A673 (cell line): ENCODE data around the gene DMRTC2. TPM values are rescaled to one million over a fixed set of nuclear protein-coding genes. Genes with fewer than 3 reads are reported as not detected.

Experiments used
- BruUV-seq: library from RNA; stranded (reverse); fragments of 400-500 nt; replicated peaks from 2 replicates; lab custom pipeline; 2021; lab: Mats Ljungman, UMichigan
- CTCF ChIA-PET: fragments of 300-600 bp; sonication (Branson Sonifier 250); formaldehyde crosslinking; loops from one replicate; lab custom pipeline; 2022; ENCODE audit warnings: antibody characterized with exemption; lab: Charles Lee
- POLR2A ChIA-PET: fragments of 300-600 bp; sonication (Branson Sonifier 250); formaldehyde crosslinking; loops from one replicate; lab custom pipeline; 2022; ENCODE audit warnings: antibody characterized with exemption; ENCODE audit not compliant: low non-redundant PET; lab: Charles Lee
- DNase-seq: peaks from one replicate; pipeline ENCODE4 v3.0.0-alpha.2; 2015; ENCODE audit warnings: low spot score
- H3K27ac ChIP-seq: fragments of 200-600 bp; sonication (generic); 2 replicates; pipeline ENCODE4 v1.5.1; 2016; ENCODE audit warnings: mixed run types, low read depth, mild to moderate bottlenecking, mixed read lengths, antibody characterized with exemption, low read length; ENCODE audit not compliant: poor library complexity, severe bottlenecking
- H3K27me3 ChIP-seq: fragments of 200-600 bp; sonication (generic); replicated peaks from 2 replicates; pipeline ENCODE4 v1.6.1; 2017; ENCODE audit warnings: mixed run types, low read depth, mild to moderate bottlenecking, mixed read lengths, antibody characterized with exemption, low read length; ENCODE audit not compliant: insufficient read depth, poor library complexity
- H3K36me3 ChIP-seq: fragments of 200-600 bp; sonication (generic); 2 replicates; pipeline ENCODE4 v1.6.1; 2016; ENCODE audit warnings: mixed run types, mild to moderate bottlenecking, mixed read lengths, antibody characterized with exemption, low read length; ENCODE audit not compliant: insufficient read depth, poor library complexity, severe bottlenecking
- H3K4me1 ChIP-seq: fragments of 200-600 bp; sonication (generic); 2 replicates; pipeline ENCODE4 v1.6.1; 2017; ENCODE audit warnings: mixed run types, mild to moderate bottlenecking, mixed read lengths, antibody characterized with exemption, low read length; ENCODE audit not compliant: insufficient read depth, poor library complexity, severe bottlenecking
- H3K4me3 ChIP-seq: fragments of 200-600 bp; sonication (generic); 2 replicates; pipeline ENCODE4 v1.5.1; 2016; ENCODE audit warnings: low read depth, mixed run types, mild to moderate bottlenecking, mixed read lengths, low read length; ENCODE audit not compliant: poor library complexity, severe bottlenecking
- H3K9me3 ChIP-seq: fragments of 200-600 bp; sonication (generic); 2 replicates; pipeline ENCODE4 v1.6.1; 2016; ENCODE audit warnings: mixed run types, low read depth, mild to moderate bottlenecking, mixed read lengths, antibody characterized with exemption, low read length; ENCODE audit not compliant: poor library complexity, severe bottlenecking
- CTCF ChIP-seq: fragments of 300-800, 200-600 bp; sonication (generic); conservative IDR thresholded peaks from 2 replicates; pipeline ENCODE4 v1.5.1; 2017; ENCODE audit warnings: low read depth, mild to moderate bottlenecking, antibody characterized with exemption, low read length, moderate library complexity, mixed read lengths
- EZH2 ChIP-seq: fragments of 200-600 bp; sonication (generic); IDR thresholded peaks from 2 replicates; pipeline ENCODE4 v1.6.1; 2017; ENCODE audit warnings: borderline replicate concordance, low read depth, mild to moderate bottlenecking, mixed read lengths, antibody characterized with exemption, low read length; ENCODE audit not compliant: poor library complexity, severe bottlenecking
- intact Hi-C: fragments of 100-400 bp; cut with micrococcal nuclease; formaldehyde crosslinking; loops from one replicate; pipeline ENCODE4 v1.10.0; 2022; ENCODE audit not compliant: unreplicated experiment
- microRNA-seq: library from miRNA; unstranded; fragments of <30 nt; microRNA quantifications from one replicate; pipeline ENCODE4 v1.2.0, GENCODE V29; 2021
- total RNA-seq: library from RNA; stranded (reverse); gene quantifications from 2 replicates; pipeline ENCODE4 v1.2.3, GENCODE V29; 2021

Gene DMRTC2
- total RNA-seq, 1 experiment from 2014 or later, result not detected

DNA sequence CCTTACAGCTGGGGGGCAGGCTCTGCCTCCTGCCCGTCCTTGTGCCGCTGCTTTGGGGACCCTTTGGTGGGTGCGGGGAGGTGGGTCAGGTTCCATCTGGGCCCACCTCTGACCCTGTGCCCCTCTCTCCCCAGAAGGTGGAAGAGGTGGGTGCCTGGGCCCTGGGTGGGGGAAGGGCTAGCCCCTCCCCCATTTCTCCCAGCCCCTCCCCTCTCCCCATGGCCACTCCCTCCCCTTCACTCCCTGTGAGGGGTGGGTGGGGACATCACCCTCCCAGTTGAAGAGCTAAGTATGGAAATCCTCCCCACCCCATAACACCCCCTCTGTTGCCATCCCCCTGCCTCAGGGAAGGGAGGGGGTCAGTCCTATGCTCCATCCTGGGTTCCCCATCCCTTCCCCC lies 52.3 kb downstream of the DMRTC2 start:
- peaks cover 63% of the 10 kb centered on the region for H3K36me3 ChIP-seq
- BruUV-seq, result no TSS peak
- no peak overlapping the region for H3K27ac ChIP-seq
- no peak for TF ChIP-seq CTCF
- TF ChIP-seq EZH2, result no peak
- POLR2A ChIA-PET, result no interaction called here
- no peaks in the 10 kb centered on the region for H3K4me1 ChIP-seq
- intact Hi-C loops, result no loop called here
- CTCF ChIA-PET, result interaction anchor here (0.5 kb wide), 2 partner anchors 199 to 244 kb away, joined by 3 to 4 read pairs; no protein-coding TSS in a partner anchor
- no peak overlapping the region for H3K4me3 ChIP-seq
- H3K27me3 ChIP-seq, result no peaks in the 10 kb centered on the region
- H3K9me3 ChIP-seq, result no peaks in the 10 kb centered on the region
- no peak for DNase-seq

DNA sequence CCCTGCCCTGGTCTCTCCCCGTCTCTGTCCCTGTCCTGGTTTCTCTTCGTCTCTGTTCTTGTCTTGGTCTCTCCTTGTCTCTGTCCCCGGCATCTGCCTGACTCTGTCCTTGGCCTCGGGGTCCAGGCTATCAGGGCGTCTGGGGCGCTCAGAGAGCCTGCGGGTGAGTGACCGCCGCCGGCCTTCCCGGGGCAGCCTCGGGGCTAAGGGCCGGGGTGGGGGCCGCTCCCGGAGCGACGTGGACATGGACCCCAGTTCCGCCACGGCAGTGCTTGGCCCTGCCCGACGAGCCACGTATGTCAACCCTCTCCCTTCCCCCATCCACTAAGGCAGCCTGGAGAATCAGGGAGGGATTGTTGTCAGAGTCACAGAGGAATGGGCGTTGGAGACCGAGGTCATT lies 53.0 kb downstream of the DMRTC2 start:
- CTCF ChIA-PET, result no interaction called here
- no peaks in the 10 kb centered on the region for H3K9me3 ChIP-seq
- no peak overlapping the region for H3K4me3 ChIP-seq
- TF ChIP-seq CTCF, result no peak
- no peak for TF ChIP-seq EZH2
- no peak overlapping the region for H3K27ac ChIP-seq
- intact Hi-C loops, result no loop called here
- no TSS peak for BruUV-seq
- no peaks in the 10 kb centered on the region for H3K27me3 ChIP-seq
- peaks cover 62% of the 10 kb centered on the region for H3K36me3 ChIP-seq
- POLR2A ChIA-PET, result no interaction called here
- no peaks in the 10 kb centered on the region for H3K4me1 ChIP-seq
- DNase-seq, result no peak

- Histone ChIP-seq H3K4me3 (no peak overlapping the region), H3K27ac (no peak overlapping the region), H3K9me3 (no peaks in the 10 kb centered on the region), H3K27me3 (no peaks in the 10 kb centered on the region), H3K36me3 (peaks cover 64% of the 10 kb centered on the region), H3K4me1 (no peaks in the 10 kb centered on the region)
- DNase-seq, result no peak
- no TSS peak for BruUV-seq
- intact Hi-C loops, result no loop called here
- TF ChIP-seq CTCF, result no peak
- TF ChIP-seq EZH2, result no peak
- POLR2A ChIA-PET, result no interaction called here
- CTCF ChIA-PET, result no interaction called here
Measured at GRCh38 chr19:41898235-41898634, 53.4 kb downstream of the DMRTC2 start.

Small RNAs within 50 kb of the gene (microRNA-seq; reads per million reads assigned to microRNA genes)
- 1.9 reads per million for gene MIR6797

Other genes starting within 250 kb of the DMRTC2 start
- gene CEACAM4, start 218.0 kb upstream of the DMRTC2 start, total RNA-seq, result not detected in 2 replicates
- 0.43 and 0.44 TPM in 2 replicates for gene CEACAM7, start 156.8 kb upstream of the DMRTC2 start, total RNA-seq
- gene CEACAM5, start 136.4 kb upstream of the DMRTC2 start, total RNA-seq, result 0.54 and 0.90 TPM in 2 replicates
- 2.1 and 2.4 TPM in 2 replicates for gene CEACAM6, start 89.5 kb upstream of the DMRTC2 start, total RNA-seq
- not detected in 2 replicates for gene CEACAM3, start 48.5 kb upstream of the DMRTC2 start, total RNA-seq
- gene LYPD4, start 359 bp upstream of the DMRTC2 start, total RNA-seq, result not detected in 2 replicates
- gene RPS19, start 15.2 kb downstream of the DMRTC2 start, total RNA-seq, result 2,479 and 2,559 TPM in 2 replicates
- 14.4 and 17.8 TPM in 2 replicates for gene CD79A, start 32.2 kb downstream of the DMRTC2 start, total RNA-seq
- gene ARHGEF1, start 38.1 kb downstream of the DMRTC2 start, total RNA-seq, result 159 and 164 TPM in 2 replicates
- gene ERFL, start 83.4 kb downstream of the DMRTC2 start, total RNA-seq, result 0.95 and 1.2 TPM in 2 replicates
- gene RABAC1, start 114.3 kb downstream of the DMRTC2 start, total RNA-seq, result 114 and 124 TPM in 2 replicates
- gene ATP1A3, start 149.2 kb downstream of the DMRTC2 start, total RNA-seq, result 8.5 and 9.0 TPM in 2 replicates
- 21.2 and 24.0 TPM in 2 replicates for gene GRIK5, start 225.2 kb downstream of the DMRTC2 start, total RNA-seq
- 24.3 and 27.5 TPM in 2 replicates for gene ZNF574, start 231.1 kb downstream of the DMRTC2 start, total RNA-seq